Measurements from ENCODE around the gene HSBP1.

DNA sequence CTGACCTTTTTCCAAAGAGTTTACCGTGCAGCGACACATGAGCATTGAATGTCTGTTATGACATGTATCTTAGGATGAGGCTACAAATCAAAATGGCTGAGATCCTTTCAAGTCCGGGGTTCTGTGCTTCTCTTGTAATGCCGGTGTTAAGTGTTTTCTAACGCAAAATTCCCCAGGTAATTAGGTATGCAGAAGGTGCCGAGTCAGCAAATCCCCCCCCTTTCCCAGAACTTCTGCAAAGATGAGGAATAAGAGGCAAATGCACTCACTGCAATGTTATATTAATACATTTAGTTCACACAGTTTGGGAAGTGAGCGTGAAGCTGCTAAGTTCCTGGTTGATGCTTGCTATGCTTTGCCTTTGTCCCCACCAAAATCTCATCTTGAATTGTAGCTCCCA, 54.9 kb downstream of the HSBP1 start:
- TF ChIP-seq EGR1 (IDR thresholded peaks at IDR 0.05), result no peak
- TF ChIP-seq, protein P1, sequence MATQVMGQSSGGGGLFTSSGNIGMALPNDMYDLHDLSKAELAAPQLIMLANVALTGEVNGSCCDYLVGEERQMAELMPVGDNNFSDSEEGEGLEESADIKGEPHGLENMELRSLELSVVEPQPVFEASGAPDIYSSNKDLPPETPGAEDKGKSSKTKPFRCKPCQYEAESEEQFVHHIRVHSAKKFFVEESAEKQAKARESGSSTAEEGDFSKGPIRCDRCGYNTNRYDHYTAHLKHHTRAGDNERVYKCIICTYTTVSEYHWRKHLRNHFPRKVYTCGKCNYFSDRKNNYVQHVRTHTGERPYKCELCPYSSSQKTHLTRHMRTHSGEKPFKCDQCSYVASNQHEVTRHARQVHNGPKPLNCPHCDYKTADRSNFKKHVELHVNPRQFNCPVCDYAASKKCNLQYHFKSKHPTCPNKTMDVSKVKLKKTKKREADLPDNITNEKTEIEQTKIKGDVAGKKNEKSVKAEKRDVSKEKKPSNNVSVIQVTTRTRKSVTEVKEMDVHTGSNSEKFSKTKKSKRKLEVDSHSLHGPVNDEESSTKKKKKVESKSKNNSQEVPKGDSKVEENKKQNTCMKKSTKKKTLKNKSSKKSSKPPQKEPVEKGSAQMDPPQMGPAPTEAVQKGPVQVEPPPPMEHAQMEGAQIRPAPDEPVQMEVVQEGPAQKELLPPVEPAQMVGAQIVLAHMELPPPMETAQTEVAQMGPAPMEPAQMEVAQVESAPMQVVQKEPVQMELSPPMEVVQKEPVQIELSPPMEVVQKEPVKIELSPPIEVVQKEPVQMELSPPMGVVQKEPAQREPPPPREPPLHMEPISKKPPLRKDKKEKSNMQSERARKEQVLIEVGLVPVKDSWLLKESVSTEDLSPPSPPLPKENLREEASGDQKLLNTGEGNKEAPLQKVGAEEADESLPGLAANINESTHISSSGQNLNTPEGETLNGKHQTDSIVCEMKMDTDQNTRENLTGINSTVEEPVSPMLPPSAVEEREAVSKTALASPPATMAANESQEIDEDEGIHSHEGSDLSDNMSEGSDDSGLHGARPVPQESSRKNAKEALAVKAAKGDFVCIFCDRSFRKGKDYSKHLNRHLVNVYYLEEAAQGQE (IDR thresholded peaks at IDR 0.05; ENCODE audit: low read depth), result no peak
- TF ChIP-seq YY1 (IDR thresholded peaks at IDR 0.05; ENCODE audit: low read depth), result no peak
- no peak for TF ChIP-seq ZBTB7A (IDR thresholded peaks at IDR 0.05; ENCODE audit: low read depth)
- no peak for TF ChIP-seq RAD21 (IDR thresholded peaks at IDR 0.05; ENCODE audit: low read depth)
- no peak for TF ChIP-seq TCF12 (IDR thresholded peaks at IDR 0.05; ENCODE audit: low read depth)
- TF ChIP-seq EP300 (IDR thresholded peaks at IDR 0.05; ENCODE audit: borderline replicate concordance), result no peak
- no peak for TF ChIP-seq NFIC (IDR thresholded peaks at IDR 0.05)
- TF ChIP-seq, protein P2, sequence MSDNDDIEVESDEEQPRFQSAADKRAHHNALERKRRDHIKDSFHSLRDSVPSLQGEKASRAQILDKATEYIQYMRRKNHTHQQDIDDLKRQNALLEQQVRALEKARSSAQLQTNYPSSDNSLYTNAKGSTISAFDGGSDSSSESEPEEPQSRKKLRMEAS (IDR thresholded peaks at IDR 0.05), result no peak
- no peak for TF ChIP-seq TAF1 (IDR thresholded peaks at IDR 0.05; ENCODE audit: low read depth)
- TF ChIP-seq, protein P3, sequence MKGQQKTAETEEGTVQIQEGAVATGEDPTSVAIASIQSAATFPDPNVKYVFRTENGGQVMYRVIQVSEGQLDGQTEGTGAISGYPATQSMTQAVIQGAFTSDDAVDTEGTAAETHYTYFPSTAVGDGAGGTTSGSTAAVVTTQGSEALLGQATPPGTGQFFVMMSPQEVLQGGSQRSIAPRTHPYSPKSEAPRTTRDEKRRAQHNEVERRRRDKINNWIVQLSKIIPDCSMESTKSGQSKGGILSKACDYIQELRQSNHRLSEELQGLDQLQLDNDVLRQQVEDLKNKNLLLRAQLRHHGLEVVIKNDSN (IDR thresholded peaks at IDR 0.05), result no peak
- no peak for TF ChIP-seq FOXM1 (IDR thresholded peaks at IDR 0.05; ENCODE audit: borderline replicate concordance, low read depth)
